Body of pancreas (tissue), 4 donors: ENCODE results near the gene APOL1. TPM values are rescaled to one million over a fixed set of nuclear protein-coding genes. Genes with fewer than 3 reads are reported as not detected.
"Not testable (repeated sequence)": the region's sequence is repeated elsewhere in the genome, so short reads cannot be mapped to it uniquely, and the experiment has no call there.

Source experiments
- ATAC-seq: fragments of 150-250 bp; one replicate; pipeline ENCODE4 v1.9.1; 2016
- DNase-seq, 4 donors: peaks; one replicate each; pipeline ENCODE4 v3.0.0-alpha.2; 2019
- H3K27ac ChIP-seq, 4 donors: fragments of 200-600 bp; sonication (generic); 1 replicate in 3 of 4; 2 replicates in 1 of 4; pipeline versions ENCODE4 v1.5.1 to v1.6.1; 2016 to 2019; ENCODE audit warnings: mild to moderate bottlenecking in 1 of 4, mixed read lengths in 1 of 4, moderate library complexity in 1 of 4
- H3K27me3 ChIP-seq, 2 donors: fragments of 200-600 bp; sonication (generic); one replicate each; pipeline ENCODE4 v1.6.0; 2016; ENCODE audit warnings: mild to moderate bottlenecking in 1 of 2
- H3K36me3 ChIP-seq, 2 donors: fragments of 200-600 bp; sonication (generic); replicated peaks in 1 of 2; 2 replicates each; pipeline ENCODE4 v1.5.1; 2016; ENCODE audit warnings: low read depth in 2 of 2; ENCODE audit not compliant: insufficient read depth in 1 of 2
- H3K4me1 ChIP-seq: fragments of 200-600 bp; sonication (generic); one replicate; pipeline ENCODE4 v1.6.0; 2016
- H3K4me3 ChIP-seq, 2 donors: fragments of 200-600 bp; sonication (generic); 1 replicate in 1 of 2; 2 replicates in 1 of 2; pipeline ENCODE4 v1.5.1; 2016 to 2019
- H3K9me3 ChIP-seq, 3 donors: fragments of 200-600 bp; sonication (generic); 1 replicate in 2 of 3; 2 replicates in 1 of 3; pipeline ENCODE4 v1.5.1; 2016
- CTCF ChIP-seq, 7 experiments: fragments of 450-650 bp in 4 of 7; fragments of 200-600 bp in 3 of 7; sonication (generic) in 3 of 7; IDR thresholded peaks; one replicate each; pipeline ENCODE4 v1.5.1; 2016 to 2019; ENCODE audit warnings: antibody characterized with exemption in 7 of 7
- POLR2A ChIP-seq, 3 donors: fragments of 450-650 bp; IDR thresholded peaks; one replicate each; pipeline ENCODE4 v1.6.1; 2016; ENCODE audit warnings: antibody characterized with exemption in 3 of 3, mild to moderate bottlenecking in 2 of 3
- WGBS, 2 donors: methylation state at CpG; one replicate each; pipeline ENCODE4 v1.1.5; 2017; 5-methylcytosine and 5-hydroxymethylcytosine counted together
- intact Hi-C: fragments of 100-400 bp; cut with DNase I; formaldehyde crosslinking; loops from one replicate; pipeline ENCODE4 v1.15.1; 2023
- total RNA-seq, 2 donors: library from RNA; depleted of rRNA; stranded (reverse); fragments of >200 nt; gene quantifications; one replicate each; pipeline ENCODE4 v1.1.0, GENCODE V29; 2016

Gene APOL1
- total RNA-seq, 2 donors from 2014 or later: 5.2 to 11.9 TPM

GRCh38 chr22:36206255-36206654 lies 46.7 kb upstream of the APOL1 start:
- Histone ChIP-seq H3K9me3 (no peaks in the 10 kb centered on the region), H3K4me1 (peaks cover 19% of the 10 kb centered on the region), H3K4me3 (no peak overlapping the region), H3K36me3 (no peaks in the 10 kb centered on the region), H3K27me3 (no peaks in the 10 kb centered on the region), H3K27ac (no peak overlapping the region)
- no peak for TF ChIP-seq CTCF (IDR thresholded peaks at IDR 0.05)
- no peak for TF ChIP-seq POLR2A (IDR thresholded peaks at IDR 0.05)
- DNase-seq (no peak), ATAC-seq (no peak)
- WGBS, 2 donors: 74 to 84% methylated on average over 1 of the region's 1 CpG
- intact Hi-C loops: no loop called here

GRCh38 chr22:36208162-36208765 lies 44.7 kb upstream of the APOL1 start:
- H3K27me3 ChIP-seq: no peaks in the 10 kb centered on the region
- no peak overlapping the region for H3K27ac ChIP-seq
- no peak for ATAC-seq

GRCh38 chr22:36208914-36209313 lies 44.0 kb upstream of the APOL1 start:
- Histone ChIP-seq H3K4me1 (no peaks in the 10 kb centered on the region), H3K36me3 (no peaks in the 10 kb centered on the region), H3K27ac (no peak overlapping the region), H3K9me3 (no peaks in the 10 kb centered on the region), H3K4me3 (no peak overlapping the region), H3K27me3 (no peaks in the 10 kb centered on the region)
- TF ChIP-seq CTCF (IDR thresholded peaks at IDR 0.05): no peak
- no peak for TF ChIP-seq POLR2A (IDR thresholded peaks at IDR 0.05)
- DNase-seq (no peak), ATAC-seq (no peak)
- 88 to 95% methylated on average over 1 of the region's 1 CpG for WGBS, 2 donors
- intact Hi-C loops: no loop called here

More at GRCh38 chr22:36208162-36208765, 44.7 kb upstream of the APOL1 start:
- WGBS, 2 donors: 29 to 35% methylated on average over 1 of the region's 1 CpG
- intact Hi-C loops: no loop called here
- no peak overlapping the region for H3K4me3 ChIP-seq
- H3K9me3 ChIP-seq: no peaks in the 10 kb centered on the region
- TF ChIP-seq CTCF (IDR thresholded peaks at IDR 0.05): no peak
- no peak for TF ChIP-seq POLR2A (IDR thresholded peaks at IDR 0.05)
- no peaks in the 10 kb centered on the region for H3K36me3 ChIP-seq
- H3K4me1 ChIP-seq: no peaks in the 10 kb centered on the region
- no peak for DNase-seq

- intact Hi-C loops, H3K27ac ChIP-seq, DNase-seq, H3K9me3 ChIP-seq, H3K27me3 ChIP-seq, H3K4me1 ChIP-seq, H3K4me3 ChIP-seq, H3K36me3 ChIP-seq, ATAC-seq: not testable (repeated sequence)
- 69 to 70% methylated on average over 5 of the region's 5 CpGs for WGBS, 2 donors
Observed at GRCh38 chr22:36209488-36209908, 43.4 kb upstream of the APOL1 start.

GRCh38 chr22:36210224-36210623 lies 42.7 kb upstream of the APOL1 start:
- WGBS, 2 donors: 93 to 94% methylated on average over 3 of the region's 3 CpGs
- TF ChIP-seq POLR2A (IDR thresholded peaks at IDR 0.05) (no peak), CTCF (IDR thresholded peaks at IDR 0.05) (no peak)
- no peak overlapping the region for H3K4me3 ChIP-seq
- H3K27me3 ChIP-seq: no peaks in the 10 kb centered on the region
- intact Hi-C loops: no loop called here
- DNase-seq (no peak), ATAC-seq (no peak)
- no peaks in the 10 kb centered on the region for H3K4me1 ChIP-seq
- H3K9me3 ChIP-seq: no peaks in the 10 kb centered on the region
- H3K36me3 ChIP-seq: no peaks in the 10 kb centered on the region
- no peak overlapping the region for H3K27ac ChIP-seq
